ENCODE measurements around the gene GART. TPM values are rescaled to one million over a fixed set of nuclear protein-coding genes. Genes with fewer than 3 reads are reported as not detected.

GART gene
- polyA plus RNA-seq, 3 donors, result 7.4 to 28.6 (median 26.1) TPM

DNA sequence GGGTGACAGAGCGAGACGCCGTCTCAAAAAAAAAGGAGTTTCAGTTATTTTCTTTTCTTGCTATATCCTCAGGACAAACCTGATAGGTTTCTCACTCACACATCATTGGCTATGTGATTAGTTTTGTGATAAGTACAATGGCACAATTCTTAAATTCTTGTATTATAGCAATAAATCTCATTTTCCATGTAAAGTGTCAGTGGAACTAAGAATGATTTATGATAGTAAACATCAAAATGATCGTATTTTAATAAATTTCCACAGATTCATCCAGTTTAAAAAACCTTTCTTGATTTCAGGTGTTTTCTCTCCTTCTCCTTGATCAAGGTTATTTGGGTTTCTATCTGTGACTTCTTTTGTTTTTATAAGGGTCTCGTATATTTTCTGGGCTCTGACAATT lies 53.9 kb downstream of the GART start:
- intact Hi-C loops (cut with micrococcal nuclease), result no loop called here
- H3K4me3 Mint-ChIP-seq, result no peak overlapping the region
- H3K9ac ChIP-seq (ENCODE audit: insufficient read depth, low read length, poor library complexity, severe bottlenecking), result no peak overlapping the region
- H3K79me2 ChIP-seq (ENCODE audit: insufficient read depth, low read length), result no peaks in the 10 kb centered on the region
- H3K27me3 Mint-ChIP-seq (ENCODE audit: low read depth in 3 of 3), result peaks cover 0 to 2% (median 0%) of the 10 kb centered on the region in 3 donors
- H3K27ac Mint-ChIP-seq, result no peak overlapping the region
- no peaks in the 10 kb centered on the region for H3K36me3 Mint-ChIP-seq
- H3K9me3 Mint-ChIP-seq, result peaks cover 0 to 2% (median 0%) of the 10 kb centered on the region in 7 donors
- no peaks in the 10 kb centered on the region for H4K20me1 ChIP-seq (ENCODE audit: insufficient read depth, low read length)
- H3K4me3 ChIP-seq (replicated peaks in 1 of 3; ENCODE audit: low read depth in 2 of 3, low read length in 3 of 3), result no peak overlapping the region
- peaks cover 26 to 35% of the 10 kb centered on the region in 2 donors for H3K4me1 ChIP-seq (ENCODE audit: control insufficient read depth in 1 of 2, insufficient read depth in 2 of 2, low read length in 2 of 2)
- H3K9me3 ChIP-seq (replicated peaks in 1 of 2; ENCODE audit: control insufficient read depth in 1 of 2, insufficient read depth in 1 of 2, low read length in 2 of 2), result no peaks in the 10 kb centered on the region
- TF ChIP-seq, protein P1, sequence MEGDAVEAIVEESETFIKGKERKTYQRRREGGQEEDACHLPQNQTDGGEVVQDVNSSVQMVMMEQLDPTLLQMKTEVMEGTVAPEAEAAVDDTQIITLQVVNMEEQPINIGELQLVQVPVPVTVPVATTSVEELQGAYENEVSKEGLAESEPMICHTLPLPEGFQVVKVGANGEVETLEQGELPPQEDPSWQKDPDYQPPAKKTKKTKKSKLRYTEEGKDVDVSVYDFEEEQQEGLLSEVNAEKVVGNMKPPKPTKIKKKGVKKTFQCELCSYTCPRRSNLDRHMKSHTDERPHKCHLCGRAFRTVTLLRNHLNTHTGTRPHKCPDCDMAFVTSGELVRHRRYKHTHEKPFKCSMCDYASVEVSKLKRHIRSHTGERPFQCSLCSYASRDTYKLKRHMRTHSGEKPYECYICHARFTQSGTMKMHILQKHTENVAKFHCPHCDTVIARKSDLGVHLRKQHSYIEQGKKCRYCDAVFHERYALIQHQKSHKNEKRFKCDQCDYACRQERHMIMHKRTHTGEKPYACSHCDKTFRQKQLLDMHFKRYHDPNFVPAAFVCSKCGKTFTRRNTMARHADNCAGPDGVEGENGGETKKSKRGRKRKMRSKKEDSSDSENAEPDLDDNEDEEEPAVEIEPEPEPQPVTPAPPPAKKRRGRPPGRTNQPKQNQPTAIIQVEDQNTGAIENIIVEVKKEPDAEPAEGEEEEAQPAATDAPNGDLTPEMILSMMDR (IDR thresholded peaks at IDR 0.05), result no peak
- H3K36me3 ChIP-seq (replicated peaks in 1 of 2; ENCODE audit: control insufficient read depth in 1 of 2, insufficient read depth in 2 of 2, low read length in 2 of 2), result no peaks in the 10 kb centered on the region
- DNase-seq, result no peak
- H2AFZ ChIP-seq (ENCODE audit: insufficient read depth, low read depth, low read length, poor library complexity, severe bottlenecking), result no peak overlapping the region
- H3K4me1 Mint-ChIP-seq, result peaks cover 29% of the 10 kb centered on the region
- H3K4me2 ChIP-seq (replicated peaks; ENCODE audit: extremely low read depth, low read length, poor library complexity, severe bottlenecking), result no peak overlapping the region
- H3K27ac ChIP-seq (ENCODE audit: low read depth in 1 of 2, low read length in 2 of 2), result no peak overlapping the region
- WGBS (ENCODE audit: insufficient coverage), result no CpG with 5 or more reads among the region's 5 CpGs
- H3K27me3 ChIP-seq (ENCODE audit: control insufficient read depth in 2 of 2, insufficient read depth in 2 of 2, low read length in 2 of 2), result no peaks in the 10 kb centered on the region

DNA sequence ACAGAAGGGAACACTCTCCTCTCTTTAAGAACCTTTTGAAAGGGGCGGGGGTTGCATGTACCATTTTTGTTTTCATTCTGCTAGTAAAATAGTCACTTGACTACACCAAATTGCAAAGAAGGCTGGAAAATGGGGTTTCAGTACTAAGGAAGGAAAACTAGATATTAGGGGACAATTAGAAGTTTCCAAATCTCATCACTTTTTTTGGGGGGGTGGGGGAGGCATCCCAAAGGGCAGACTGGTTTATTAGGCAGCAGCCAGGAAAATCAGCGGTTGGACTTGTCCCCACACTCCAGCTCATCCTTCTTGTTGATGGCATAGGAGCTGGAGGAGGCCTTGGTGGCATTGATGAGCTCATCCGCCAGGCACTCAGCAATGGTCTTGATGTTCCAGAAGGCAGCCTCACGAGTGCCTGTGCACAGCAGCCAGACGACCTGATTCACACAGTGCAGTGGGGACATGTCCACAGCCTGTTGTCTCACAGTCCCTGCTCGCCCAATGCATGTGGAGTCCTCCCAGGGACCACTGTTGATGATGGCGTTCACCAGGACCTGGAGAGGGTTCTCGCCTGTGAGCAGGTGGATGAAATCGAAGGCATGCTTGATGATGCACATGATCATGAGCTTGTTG lies 60.5 kb downstream of the GART start:
- H3K4me1 ChIP-seq (ENCODE audit: control insufficient read depth in 1 of 2, insufficient read depth in 2 of 2, low read length in 2 of 2), result peaks cover 21 to 33% of the 10 kb centered on the region in 2 donors
- H3K9ac ChIP-seq (ENCODE audit: insufficient read depth, low read length, poor library complexity, severe bottlenecking), result no peak overlapping the region
- peaks cover 24% of the 10 kb centered on the region for H3K4me1 Mint-ChIP-seq
- peaks cover 0 to 1% (median 0%) of the 10 kb centered on the region in 3 donors for H3K27me3 Mint-ChIP-seq (ENCODE audit: low read depth in 3 of 3)
- no peak overlapping the region for H3K4me3 Mint-ChIP-seq
- H3K4me3 ChIP-seq (replicated peaks in 1 of 3; ENCODE audit: low read depth in 2 of 3, low read length in 3 of 3), result no peak overlapping the region
- no peak overlapping the region for H3K4me2 ChIP-seq (replicated peaks; ENCODE audit: extremely low read depth, low read length, poor library complexity, severe bottlenecking)
- peaks cover 5% of the 10 kb centered on the region for H4K20me1 ChIP-seq (ENCODE audit: insufficient read depth, low read length)
- peaks cover 22% of the 10 kb centered on the region for H3K79me2 ChIP-seq (ENCODE audit: insufficient read depth, low read length)
- H3K36me3 ChIP-seq (replicated peaks in 1 of 2; ENCODE audit: control insufficient read depth in 1 of 2, insufficient read depth in 2 of 2, low read length in 2 of 2), result no peaks in the 10 kb centered on the region
- H3K27ac ChIP-seq (ENCODE audit: low read depth in 1 of 2, low read length in 2 of 2), result no peak overlapping the region
- peaks cover 0 to 2% (median 0%) of the 10 kb centered on the region in 7 donors for H3K9me3 Mint-ChIP-seq
- no peaks in the 10 kb centered on the region for H3K27me3 ChIP-seq (ENCODE audit: control insufficient read depth in 2 of 2, insufficient read depth in 2 of 2, low read length in 2 of 2)
- no peaks in the 10 kb centered on the region for H3K9me3 ChIP-seq (replicated peaks in 1 of 2; ENCODE audit: control insufficient read depth in 1 of 2, insufficient read depth in 1 of 2, low read length in 2 of 2)
- peak in 1 of 3 donors; percentile 8 for DNase-seq
- no peaks in the 10 kb centered on the region for H3K36me3 Mint-ChIP-seq
- H2AFZ ChIP-seq (ENCODE audit: insufficient read depth, low read depth, low read length, poor library complexity, severe bottlenecking), result no peak overlapping the region
- 100% methylated on average over 7 of the region's 9 CpGs for WGBS (ENCODE audit: insufficient coverage)
- no peak overlapping the region for H3K27ac Mint-ChIP-seq
- intact Hi-C loops (cut with micrococcal nuclease), result loop anchor here (2.0 to 5.0 kb wide), 4 partner anchors 61 to 159 kb away; partner anchors contain the start of genes DONSON (in 2 of the 2), CRYZL1 (in 1 of the 2), GART (in 1 of the 2) and SON (in 1 of the 2)
- TF ChIP-seq, protein P1 (IDR thresholded peaks at IDR 0.05), result no peak
